ENCODE measurements around the gene IER5L.
"Not testable (repeated sequence)": the region's sequence is repeated elsewhere in the genome, so short reads cannot be mapped to it uniquely, and the experiment has no call there.

The IER5L gene

DNA sequence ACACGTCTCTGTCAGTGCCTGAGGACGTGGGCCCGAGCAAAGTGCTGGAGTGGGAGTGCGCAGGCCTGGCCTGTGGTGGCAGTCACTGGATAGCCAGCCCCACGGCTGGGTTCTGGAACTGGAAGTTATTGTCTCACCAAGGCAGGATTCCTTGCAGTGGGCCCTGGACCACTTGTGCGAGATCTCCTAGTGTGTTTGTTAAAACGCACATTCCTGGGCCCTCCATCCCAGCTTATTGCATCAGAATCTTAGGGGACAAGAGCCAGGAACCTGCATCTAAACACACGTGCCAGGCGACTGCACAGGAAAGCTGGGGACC, 40.0 kb downstream of the IER5L start:
- DNase-seq = no peak

DNA sequence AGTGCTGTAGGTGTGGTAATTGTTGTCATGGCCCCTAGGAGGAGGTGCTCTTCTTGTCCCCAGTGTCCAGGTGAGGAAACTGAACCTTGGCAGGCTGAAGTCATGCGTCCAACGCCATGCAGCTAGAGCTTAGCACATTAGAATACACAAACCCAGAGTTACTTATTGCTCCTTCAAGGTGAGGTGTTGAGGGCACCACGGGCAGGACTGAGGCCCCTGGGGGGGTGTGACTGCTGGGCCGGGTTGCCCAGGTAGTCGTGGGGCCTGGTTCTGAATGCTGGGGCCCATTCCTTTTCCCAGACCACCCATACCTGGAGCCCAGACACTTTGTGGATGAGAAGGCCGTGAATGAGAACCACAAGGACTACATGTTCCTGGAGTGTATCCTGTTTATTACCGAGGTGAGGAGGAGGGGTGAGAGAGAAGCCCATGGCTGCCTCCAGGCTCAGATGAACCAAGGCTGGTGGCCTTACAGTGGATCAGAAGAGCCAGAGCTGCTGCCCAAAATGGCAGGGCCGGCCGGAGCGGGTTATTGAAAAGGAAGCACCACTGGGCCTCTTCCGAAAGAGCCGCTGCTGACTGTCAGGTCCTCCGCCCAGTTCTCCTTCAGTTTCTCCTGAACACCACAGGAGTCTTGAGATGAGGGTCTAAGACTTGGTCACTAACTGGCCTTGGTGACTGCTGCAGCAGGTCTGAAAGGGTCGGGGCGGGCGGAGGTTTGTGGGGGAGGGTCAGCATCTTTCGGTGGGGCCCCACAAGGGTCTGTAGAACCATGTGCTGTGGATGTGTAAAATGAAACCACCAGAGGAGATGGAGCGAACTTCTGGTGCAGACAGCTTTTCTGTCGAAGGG, 40.5 kb downstream of the IER5L start:
- DNase-seq = no peak

DNA sequence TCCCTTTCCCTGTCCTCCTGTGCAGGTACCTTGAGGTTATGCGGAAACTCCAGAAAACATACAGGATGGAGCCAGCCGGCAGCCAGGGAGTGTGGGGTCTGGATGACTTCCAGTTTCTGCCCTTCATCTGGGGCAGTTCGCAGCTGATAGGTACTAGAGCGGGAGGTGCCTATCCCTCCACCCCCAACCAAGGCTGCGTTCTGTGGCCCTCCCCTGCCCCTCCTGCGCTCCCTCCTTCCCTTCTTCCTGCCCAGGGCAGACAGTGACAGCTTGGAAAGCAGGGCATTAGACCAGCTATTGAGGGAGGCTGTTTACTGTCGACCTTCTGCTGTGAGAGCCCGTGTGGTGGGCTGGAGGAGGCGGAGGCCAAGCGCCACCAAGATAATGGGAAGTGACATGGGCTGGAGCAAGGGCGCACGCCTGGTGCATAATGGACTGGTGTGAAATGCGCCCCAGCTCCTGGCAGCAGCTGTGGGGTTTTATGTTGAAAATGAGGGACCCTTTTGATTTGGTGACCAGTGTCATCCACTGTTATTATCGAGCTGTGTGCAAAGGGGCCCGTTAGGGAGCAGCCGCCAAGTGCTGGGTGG, 41.5 kb downstream of the IER5L start:
- no peak for DNase-seq

DNA sequence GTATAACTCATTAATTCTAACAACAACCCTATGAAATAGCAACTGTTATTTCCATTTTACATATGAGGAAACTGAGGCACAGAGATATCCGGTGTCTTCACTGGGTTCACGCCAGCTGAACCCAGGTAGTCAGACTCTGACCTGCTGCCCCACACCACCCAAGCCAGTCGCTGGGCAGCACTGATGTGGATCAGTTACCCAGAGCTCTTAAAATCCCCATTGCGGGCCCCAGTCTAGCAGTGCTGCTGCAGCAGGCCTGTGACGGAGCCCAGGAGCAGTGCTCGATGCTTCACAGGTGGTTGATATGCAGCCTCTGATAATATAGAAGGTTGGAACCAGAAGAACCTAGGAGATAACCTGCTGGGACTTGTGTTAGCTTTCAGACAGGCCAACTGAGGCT, 42.6 kb downstream of the IER5L start:
- DNase-seq = no peak

DNA sequence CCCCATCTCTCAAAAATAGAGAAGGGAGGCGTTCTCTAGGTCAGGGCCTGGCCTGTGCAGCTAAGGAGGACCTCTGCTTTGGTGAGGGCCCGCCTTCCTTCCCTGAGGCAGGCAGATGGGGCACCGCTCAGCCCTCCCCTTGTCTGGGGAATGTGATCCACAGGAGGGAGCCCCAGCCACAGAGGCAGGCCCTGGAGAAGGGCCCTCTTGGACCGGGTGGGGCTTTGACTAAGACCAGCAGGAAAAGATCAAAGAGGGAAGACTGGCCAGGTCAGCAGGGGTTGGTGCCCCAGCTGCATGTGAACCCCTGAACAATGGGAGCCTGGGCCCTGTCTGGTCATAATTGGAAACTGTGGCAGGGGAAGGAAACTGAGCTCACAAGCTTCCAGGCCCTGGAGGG, 45.0 kb downstream of the IER5L start:
- DNase-seq = no peak

DNA sequence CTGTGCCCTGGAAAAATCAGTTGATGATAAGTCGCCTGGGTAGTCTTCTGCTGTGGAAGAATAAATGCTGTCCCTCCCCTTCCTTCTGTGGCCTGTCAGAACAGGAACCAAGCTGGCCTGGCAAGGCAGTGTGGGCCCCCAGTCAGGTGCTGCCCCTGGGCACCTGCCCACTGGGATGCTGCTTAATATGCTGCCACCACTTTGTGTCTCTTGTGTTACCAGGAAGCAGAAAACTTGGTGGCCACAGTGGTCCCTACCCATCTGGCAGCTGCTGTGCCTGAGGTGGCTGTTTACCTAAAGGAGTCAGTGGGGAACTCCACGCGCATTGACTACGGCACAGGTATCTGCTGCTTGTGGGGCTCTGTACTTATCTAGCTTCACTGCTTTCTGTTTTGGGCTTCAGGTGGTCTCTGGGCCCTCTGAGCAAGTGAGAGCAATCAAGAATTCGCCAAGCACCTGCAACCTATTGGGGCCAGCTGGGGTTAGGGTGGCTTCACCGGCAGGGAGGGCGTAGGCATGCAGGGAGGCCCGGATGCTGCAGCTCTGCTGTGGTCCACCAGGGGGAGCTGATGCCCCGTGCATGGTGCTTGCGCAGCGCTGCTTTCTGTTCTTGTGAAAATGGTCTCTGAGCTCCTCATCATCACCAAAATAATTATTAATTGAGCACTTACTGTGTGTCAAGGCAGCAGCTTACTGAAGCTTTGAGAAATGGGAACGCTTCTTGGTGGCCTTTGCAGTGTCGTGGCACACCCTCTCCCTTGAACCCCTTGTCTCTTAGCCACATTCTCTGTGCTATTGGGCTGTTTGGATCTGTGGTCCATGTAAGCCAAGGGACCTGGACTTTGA, 46.5 kb downstream of the IER5L start:
- peak; percentile 83 for DNase-seq

DNA sequence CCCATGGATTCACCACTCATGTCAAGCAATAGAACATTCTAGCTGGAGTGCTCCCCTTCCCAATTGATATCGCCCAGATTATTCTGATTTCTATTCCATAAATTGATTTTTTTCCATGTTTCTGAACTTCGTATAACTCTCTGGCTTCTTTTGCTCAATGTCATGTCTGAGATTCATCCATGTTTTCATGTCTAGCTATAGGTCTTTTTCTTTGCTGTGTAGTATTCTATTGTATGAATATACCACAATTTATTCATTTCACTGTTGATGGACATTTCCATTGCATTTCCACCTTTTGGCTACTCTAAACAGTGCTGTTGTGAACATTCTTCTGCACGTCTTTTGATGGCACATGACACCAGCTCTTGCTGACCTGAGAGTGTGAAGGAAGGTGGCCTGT, 47.3 kb downstream of the IER5L start:
- DNase-seq = no peak

DNA sequence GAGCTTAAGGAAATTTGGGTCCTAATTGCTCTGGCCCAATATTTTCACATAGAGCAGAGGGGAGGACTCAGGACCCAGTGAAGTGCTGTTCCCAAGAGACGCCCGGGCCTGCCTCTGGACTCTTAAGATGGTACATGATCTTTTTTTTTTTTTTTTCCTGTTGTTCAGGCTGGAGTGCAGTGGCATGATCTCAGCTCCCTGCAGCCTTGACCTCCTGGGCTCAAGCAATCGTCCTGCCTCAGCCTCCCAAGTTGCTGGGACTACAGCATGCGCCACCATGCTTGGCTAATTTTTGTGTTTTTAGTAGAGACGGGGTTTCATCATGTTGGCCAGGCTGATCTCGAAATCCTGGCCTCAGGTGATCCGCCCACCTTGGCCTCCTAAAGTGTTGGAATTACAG, 47.8 kb downstream of the IER5L start:
- not testable (repeated sequence) for DNase-seq

DNA sequence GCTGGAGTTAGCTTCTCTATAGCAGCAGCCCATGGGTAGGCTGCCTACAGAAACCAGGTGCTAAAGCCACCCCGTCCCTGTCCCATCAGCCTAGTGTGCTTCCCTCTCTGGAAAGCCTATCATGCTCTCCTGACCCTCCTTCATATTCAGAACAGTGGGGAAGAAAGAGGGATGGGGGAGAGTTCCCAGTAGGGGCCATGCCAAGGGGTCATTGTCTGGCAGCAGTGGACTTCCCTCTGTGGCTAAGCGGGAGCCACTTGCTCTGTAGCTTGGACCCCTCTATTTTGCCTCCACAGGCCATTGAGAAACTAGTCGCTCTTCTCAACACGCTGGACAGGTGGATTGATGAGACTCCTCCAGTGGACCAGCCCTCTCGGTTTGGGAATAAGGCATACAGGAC, 49.4 kb downstream of the IER5L start:
- DNase-seq = no peak

DNA sequence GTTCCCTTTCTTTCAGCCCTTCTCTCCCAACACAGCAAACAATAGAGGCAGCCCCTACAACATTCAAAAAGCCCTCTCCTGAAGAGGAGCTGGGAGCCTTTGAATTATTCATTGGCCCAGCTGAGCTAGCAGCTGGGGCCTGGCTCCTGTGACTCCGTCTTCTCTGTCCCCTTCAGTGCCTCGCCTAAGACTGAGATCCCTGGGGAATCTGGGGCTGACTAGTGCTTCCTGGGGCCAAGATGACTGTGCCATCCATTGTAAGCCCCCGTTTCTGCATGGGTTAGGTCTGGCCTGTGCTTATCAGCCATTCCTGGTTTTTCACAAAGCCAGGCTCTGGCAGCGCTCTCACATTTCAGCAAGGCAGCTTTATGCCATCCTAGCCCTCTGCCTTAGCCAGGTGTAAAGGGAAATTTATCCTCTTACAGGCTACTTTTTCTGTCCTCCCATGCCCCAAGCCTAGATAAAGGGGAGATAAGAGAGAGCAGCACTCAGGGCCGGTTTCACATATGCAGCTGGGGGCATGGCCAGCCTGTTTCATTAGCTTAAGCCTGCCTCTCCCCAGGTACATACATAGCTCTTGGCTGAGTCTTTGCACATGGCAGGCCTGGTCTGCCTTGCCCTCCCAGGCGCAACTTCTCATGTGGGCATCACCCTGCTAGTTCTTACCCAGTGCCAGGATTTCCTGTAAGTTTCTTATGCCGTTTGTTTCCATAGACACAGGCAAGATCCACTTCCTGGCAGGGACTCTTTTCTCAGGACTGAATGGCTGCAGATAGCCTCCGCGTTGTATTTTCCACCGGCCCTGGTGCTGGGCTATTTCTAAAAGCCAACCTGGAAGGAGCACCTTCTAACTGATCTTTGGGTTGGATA, 51.1 kb downstream of the IER5L start:
- DNase-seq = no peak
